ENCODE measurements around the gene TRERF1. TPM values are rescaled to one million over a fixed set of nuclear protein-coding genes. Genes with fewer than 3 reads are reported as not detected.

Gene TRERF1
- total RNA-seq, 1 donor from 2014 or later, result 20.6 TPM

DNA sequence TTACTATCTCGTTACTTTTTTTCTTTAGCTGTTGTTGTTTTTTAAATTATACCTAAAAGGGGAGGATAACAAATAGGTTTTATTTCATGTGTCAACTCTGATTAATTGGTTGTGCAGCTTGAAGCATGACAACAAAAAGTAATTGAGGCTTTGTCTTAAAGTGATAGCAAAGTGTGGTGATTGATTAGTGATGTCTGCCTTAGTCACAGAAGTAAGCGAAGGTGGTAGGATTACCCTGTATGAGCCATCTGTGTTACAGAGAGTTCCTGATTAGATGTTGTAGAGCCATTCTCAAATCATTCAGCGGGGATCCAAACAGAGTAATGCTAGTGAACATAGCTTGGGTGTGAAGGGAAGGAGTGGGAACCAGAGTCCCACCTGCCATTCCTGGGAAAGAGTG lies 219.7 kb downstream of the TRERF1 start:
- Histone ChIP-seq H3K9me3 (no peaks in the 10 kb centered on the region), H3K27ac (no peak overlapping the region), H3K4me1 (peaks cover 9% of the 10 kb centered on the region), H3K4me3 (no peak overlapping the region), H3K36me3 (peaks cover 0 to 24% of the 10 kb centered on the region in 2 donors), H3K27me3 (no peaks in the 10 kb centered on the region)
- intact Hi-C loops (cut with DNase I), result no loop called here
- no peak for TF ChIP-seq POLR2A (IDR thresholded peaks at IDR 0.05)
- TF ChIP-seq, protein P1, sequence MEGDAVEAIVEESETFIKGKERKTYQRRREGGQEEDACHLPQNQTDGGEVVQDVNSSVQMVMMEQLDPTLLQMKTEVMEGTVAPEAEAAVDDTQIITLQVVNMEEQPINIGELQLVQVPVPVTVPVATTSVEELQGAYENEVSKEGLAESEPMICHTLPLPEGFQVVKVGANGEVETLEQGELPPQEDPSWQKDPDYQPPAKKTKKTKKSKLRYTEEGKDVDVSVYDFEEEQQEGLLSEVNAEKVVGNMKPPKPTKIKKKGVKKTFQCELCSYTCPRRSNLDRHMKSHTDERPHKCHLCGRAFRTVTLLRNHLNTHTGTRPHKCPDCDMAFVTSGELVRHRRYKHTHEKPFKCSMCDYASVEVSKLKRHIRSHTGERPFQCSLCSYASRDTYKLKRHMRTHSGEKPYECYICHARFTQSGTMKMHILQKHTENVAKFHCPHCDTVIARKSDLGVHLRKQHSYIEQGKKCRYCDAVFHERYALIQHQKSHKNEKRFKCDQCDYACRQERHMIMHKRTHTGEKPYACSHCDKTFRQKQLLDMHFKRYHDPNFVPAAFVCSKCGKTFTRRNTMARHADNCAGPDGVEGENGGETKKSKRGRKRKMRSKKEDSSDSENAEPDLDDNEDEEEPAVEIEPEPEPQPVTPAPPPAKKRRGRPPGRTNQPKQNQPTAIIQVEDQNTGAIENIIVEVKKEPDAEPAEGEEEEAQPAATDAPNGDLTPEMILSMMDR (IDR thresholded peaks at IDR 0.05), result no peak
- no peak for TF ChIP-seq POLR2AphosphoS5 (IDR thresholded peaks at IDR 0.05; ENCODE audit: insufficient read depth in 1 of 2, low read depth in 1 of 2)
- DNase-seq (ENCODE audit: extremely low spot score in 2 of 2), result no peak

GRCh38 chr6:42230345-42231321 lies 221.1 kb downstream of the TRERF1 start:
- Histone ChIP-seq H3K27ac (no peak overlapping the region), H3K4me1 (peaks cover 20% of the 10 kb centered on the region), H3K9me3 (no peaks in the 10 kb centered on the region), H3K4me3 (no peak overlapping the region), H3K36me3 (peaks cover 0 to 17% of the 10 kb centered on the region in 2 donors), H3K27me3 (no peaks in the 10 kb centered on the region)
- no peak for TF ChIP-seq POLR2A (IDR thresholded peaks at IDR 0.05)
- intact Hi-C loops (cut with DNase I), result no loop called here
- DNase-seq (ENCODE audit: extremely low spot score in 2 of 2), result no peak

- TF ChIP-seq, protein P1 (IDR thresholded peaks at IDR 0.05), result no peak
- no peak for TF ChIP-seq POLR2A (IDR thresholded peaks at IDR 0.05)
- Histone ChIP-seq H3K36me3 (peaks cover 0 to 17% of the 10 kb centered on the region in 2 donors), H3K4me3 (no peak overlapping the region), H3K9me3 (no peaks in the 10 kb centered on the region), H3K27ac (no peak overlapping the region), H3K27me3 (no peaks in the 10 kb centered on the region), H3K4me1 (peaks cover 30% of the 10 kb centered on the region)
- intact Hi-C loops (cut with DNase I), result no loop called here
- no peak for DNase-seq (ENCODE audit: extremely low spot score in 2 of 2)
These were observed 222.1 kb downstream of the TRERF1 start for GRCh38 chr6:42229506-42230119.

DNA sequence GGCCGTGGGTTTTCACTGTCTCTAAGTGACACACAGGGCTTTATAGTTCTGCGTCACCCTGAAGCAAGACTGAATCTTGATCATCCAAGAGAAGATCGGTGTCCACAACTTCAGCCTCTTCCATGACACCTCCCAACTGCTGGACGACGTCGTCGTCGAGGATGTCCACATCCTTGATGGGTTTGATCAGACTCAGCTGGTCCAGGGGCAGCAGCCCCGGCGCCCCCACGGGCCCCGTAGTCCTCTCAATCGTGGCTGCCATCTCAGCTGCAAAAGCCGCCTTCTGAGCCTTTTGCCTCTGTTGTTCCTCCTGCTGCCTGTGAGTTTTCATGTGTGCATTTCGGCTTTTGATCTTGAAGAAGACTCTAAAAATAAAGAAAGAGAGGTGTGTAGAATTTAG lies 223.4 kb downstream of the TRERF1 start:
- Histone ChIP-seq H3K4me3 (no peak overlapping the region), H3K27me3 (no peaks in the 10 kb centered on the region), H3K27ac (no peak overlapping the region), H3K4me1 (peaks cover 37% of the 10 kb centered on the region), H3K9me3 (no peaks in the 10 kb centered on the region), H3K36me3 (peaks cover 0 to 14% of the 10 kb centered on the region in 2 donors)
- TF ChIP-seq POLR2AphosphoS5 (IDR thresholded peaks at IDR 0.05; ENCODE audit: insufficient read depth in 1 of 2, low read depth in 1 of 2), result no peak
- TF ChIP-seq, protein P1 (IDR thresholded peaks at IDR 0.05), result no peak
- TF ChIP-seq POLR2A (IDR thresholded peaks at IDR 0.05), result no peak
- no peak for DNase-seq (ENCODE audit: extremely low spot score in 2 of 2)
- intact Hi-C loops (cut with DNase I), result no loop called here

DNA sequence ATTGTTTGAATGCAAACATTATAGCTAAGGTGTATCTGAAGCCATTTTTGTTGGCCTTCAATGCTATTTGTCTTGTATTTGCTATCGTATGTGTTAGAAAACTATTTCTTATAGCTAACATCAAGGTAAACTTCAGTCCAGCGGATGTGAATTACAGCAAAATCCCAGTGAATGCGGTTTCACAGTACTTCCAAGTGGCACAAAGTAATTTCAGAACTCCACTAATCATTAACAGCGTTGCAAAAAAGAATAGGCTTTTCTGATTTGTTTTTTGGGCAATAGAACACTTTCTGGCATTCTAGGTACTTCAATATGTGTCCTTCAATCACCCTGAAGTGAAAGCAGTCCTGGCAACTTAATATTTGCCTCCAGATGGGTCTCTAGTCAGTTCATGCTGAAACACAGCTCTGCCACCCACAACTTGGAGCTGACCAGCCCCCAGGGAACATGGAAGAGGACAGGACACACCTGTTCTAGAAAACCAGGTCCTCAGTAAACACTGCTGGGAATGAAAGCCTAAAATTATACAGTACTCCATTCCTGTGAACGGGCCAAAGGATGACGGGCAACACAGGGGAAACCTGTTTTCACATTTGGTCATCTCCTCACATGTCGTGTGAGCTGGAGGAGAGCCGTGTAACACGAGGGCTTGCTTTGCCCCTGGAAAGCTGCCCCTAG lies 224.4 kb downstream of the TRERF1 start:
- Histone ChIP-seq H3K27ac (peak overlapping the region; percentile 46), H3K36me3 (peaks cover 0 to 7% of the 10 kb centered on the region in 2 donors), H3K27me3 (no peaks in the 10 kb centered on the region), H3K4me1 (peaks cover 37% of the 10 kb centered on the region), H3K9me3 (no peaks in the 10 kb centered on the region), H3K4me3 (no peak overlapping the region)
- DNase-seq (ENCODE audit: extremely low spot score in 2 of 2), result no peak
- intact Hi-C loops (cut with DNase I), result no loop called here
- TF ChIP-seq, protein P1 (IDR thresholded peaks at IDR 0.05), result no peak
- TF ChIP-seq POLR2AphosphoS5 (IDR thresholded peaks at IDR 0.05; ENCODE audit: insufficient read depth in 1 of 2, low read depth in 1 of 2), result no peak
- no peak for TF ChIP-seq POLR2A (IDR thresholded peaks at IDR 0.05)
